Loucy (cell line): ENCODE measurements around the gene GTF3A.

ENCODE experiments used
- H2AFZ ChIP-seq: fragments of 200-600 bp; sonication (generic); 2 replicates; pipeline ENCODE4 v1.6.0; 2016; ENCODE audit warnings: antibody characterized with exemption, mild to moderate bottlenecking, low read length, moderate library complexity
- H3F3A ChIP-seq: fragments of 200-600 bp; 2 replicates; pipeline ENCODE4 v1.6.0; 2016; ENCODE audit warnings: antibody characterized with exemption, low read depth, mild to moderate bottlenecking
- H3K27me3 ChIP-seq: fragments of 200-600 bp; sonication (generic); 2 replicates; pipeline ENCODE4 v1.6.1; 2014; ENCODE audit warnings: low read length, mild to moderate bottlenecking; ENCODE audit not compliant: insufficient read depth, poor library complexity, severe bottlenecking
- H3K36me3 ChIP-seq: fragments of 200-600 bp; sonication (generic); 2 replicates; pipeline ENCODE4 v1.6.1; 2016; ENCODE audit warnings: low read length; ENCODE audit not compliant: insufficient read depth
- H3K4me1 ChIP-seq: fragments of 200-600 bp; sonication (generic); 2 replicates; pipeline ENCODE4 v1.5.1; 2014; ENCODE audit warnings: low read length, mild to moderate bottlenecking; ENCODE audit not compliant: insufficient read depth, poor library complexity, severe bottlenecking
- H3K4me2 ChIP-seq: fragments of 200-600 bp; sonication (generic); 2 replicates; pipeline ENCODE4 v1.6.0; 2014; ENCODE audit warnings: antibody characterized with exemption, low read length, low read depth, mild to moderate bottlenecking; ENCODE audit not compliant: poor library complexity, severe bottlenecking
- H3K4me3 ChIP-seq: fragments of 200-600 bp; sonication (generic); 2 replicates; pipeline ENCODE4 v1.5.1; 2014; ENCODE audit warnings: low read length, mild to moderate bottlenecking, mixed read lengths; ENCODE audit not compliant: poor library complexity, severe bottlenecking
- H3K79me2 ChIP-seq: fragments of 200-600 bp; sonication (generic); 2 replicates; pipeline ENCODE4 v1.6.1; 2014; ENCODE audit warnings: low read length; ENCODE audit not compliant: insufficient read depth
- H3K9ac ChIP-seq: fragments of 200-600 bp; sonication (generic); 2 replicates; pipeline ENCODE4 v1.6.0; 2014; ENCODE audit warnings: mild to moderate bottlenecking, low read depth, low read length, moderate library complexity; ENCODE audit not compliant: poor library complexity, severe bottlenecking
- H3K9me2 ChIP-seq: fragments of 200-600 bp; sonication (generic); replicated peaks from 2 replicates; pipeline ENCODE4 v1.6.1; 2016; ENCODE audit warnings: low read depth, low read length, mixed read lengths
- H3K9me3 ChIP-seq: fragments of 200-600 bp; sonication (generic); 2 replicates; pipeline ENCODE4 v1.6.1; 2014; ENCODE audit warnings: mild to moderate bottlenecking, antibody characterized with exemption, low read length, low read depth; ENCODE audit not compliant: insufficient read depth
- H4K20me1 ChIP-seq: fragments of 200-600 bp; sonication (generic); 2 replicates; pipeline ENCODE4 v1.6.0; 2014; ENCODE audit warnings: antibody characterized with exemption, low read length, mild to moderate bottlenecking; ENCODE audit not compliant: insufficient read depth, poor library complexity, severe bottlenecking
- CTCF ChIP-seq: fragments of 200-600 bp; sonication (generic); conservative IDR thresholded peaks from 2 replicates; pipeline ENCODE4 v1.5.1; 2014; ENCODE audit warnings: mild to moderate bottlenecking, antibody characterized with exemption, low read length
- EZH2phosphoT487 ChIP-seq: fragments of 200-600 bp; IDR thresholded peaks from 2 replicates; pipeline ENCODE4 v1.6.1; 2018; ENCODE audit warnings: antibody characterized with exemption, mild to moderate bottlenecking, moderate library complexity, borderline replicate concordance

GTF3A gene

GRCh38 chr13:27415116-27415515 is 9.3 kb upstream of the GTF3A start:
- H3K4me2 ChIP-seq, result no peak overlapping the region
- H3F3A ChIP-seq, result no peaks in the 10 kb centered on the region
- no peaks in the 10 kb centered on the region for H3K4me1 ChIP-seq
- H3K9me3 ChIP-seq, result no peaks in the 10 kb centered on the region
- TF ChIP-seq CTCF, result no peak
- TF ChIP-seq EZH2phosphoT487, result no peak
- H3K9me2 ChIP-seq, result no peaks in the 10 kb centered on the region
- H3K36me3 ChIP-seq, result no peaks in the 10 kb centered on the region
- H3K9ac ChIP-seq, result no peak overlapping the region
- H3K4me3 ChIP-seq, result no peak overlapping the region
- H2AFZ ChIP-seq, result no peak overlapping the region
- no peaks in the 10 kb centered on the region for H4K20me1 ChIP-seq
- no peaks in the 10 kb centered on the region for H3K79me2 ChIP-seq
- H3K27me3 ChIP-seq, result no peaks in the 10 kb centered on the region

- Histone ChIP-seq H3K79me2 (no peaks in the 10 kb centered on the region), H3K4me3 (no peak overlapping the region), H3K4me2 (no peak overlapping the region), H4K20me1 (no peaks in the 10 kb centered on the region), H3K27me3 (no peaks in the 10 kb centered on the region), H3K36me3 (no peaks in the 10 kb centered on the region), H3K9me3 (no peaks in the 10 kb centered on the region), H3K9ac (no peak overlapping the region), H3K9me2 (no peaks in the 10 kb centered on the region), H3K4me1 (peaks cover 7% of the 10 kb centered on the region), H3F3A (no peaks in the 10 kb centered on the region), H2AFZ (no peak overlapping the region)
- TF ChIP-seq EZH2phosphoT487 (no peak), CTCF (no peak)
These were observed 5.1 kb upstream of the GTF3A start for GRCh38 chr13:27419328-27419727.

GRCh38 chr13:27421101-27421871 is 3.1 kb upstream of the GTF3A start:
- Histone ChIP-seq H3K9ac (no peak overlapping the region), H3F3A (no peaks in the 10 kb centered on the region), H3K27me3 (no peaks in the 10 kb centered on the region), H2AFZ (no peak overlapping the region), H3K4me3 (no peak overlapping the region), H3K4me1 (peaks cover 7% of the 10 kb centered on the region), H3K4me2 (no peak overlapping the region), H3K36me3 (no peaks in the 10 kb centered on the region), H4K20me1 (peaks cover under 1% of the 10 kb centered on the region), H3K9me2 (no peaks in the 10 kb centered on the region), H3K9me3 (no peaks in the 10 kb centered on the region), H3K79me2 (peaks cover 16% of the 10 kb centered on the region)
- TF ChIP-seq EZH2phosphoT487 (no peak), CTCF (no peak)
